SIG-M5 treated with dmso at 0.1 percent for 504 hours (cell line): ENCODE data around the gene MXD3.
A peak's percentile ranks its signal among the peaks of the same experiment; 100 is the strongest.

Experiments
- DNase-seq: peaks from one replicate; lab custom pipeline; 2025; ENCODE audit not compliant: unreplicated experiment; lab: John Stamatoyannopoulos, UW

MXD3 gene

DNA sequence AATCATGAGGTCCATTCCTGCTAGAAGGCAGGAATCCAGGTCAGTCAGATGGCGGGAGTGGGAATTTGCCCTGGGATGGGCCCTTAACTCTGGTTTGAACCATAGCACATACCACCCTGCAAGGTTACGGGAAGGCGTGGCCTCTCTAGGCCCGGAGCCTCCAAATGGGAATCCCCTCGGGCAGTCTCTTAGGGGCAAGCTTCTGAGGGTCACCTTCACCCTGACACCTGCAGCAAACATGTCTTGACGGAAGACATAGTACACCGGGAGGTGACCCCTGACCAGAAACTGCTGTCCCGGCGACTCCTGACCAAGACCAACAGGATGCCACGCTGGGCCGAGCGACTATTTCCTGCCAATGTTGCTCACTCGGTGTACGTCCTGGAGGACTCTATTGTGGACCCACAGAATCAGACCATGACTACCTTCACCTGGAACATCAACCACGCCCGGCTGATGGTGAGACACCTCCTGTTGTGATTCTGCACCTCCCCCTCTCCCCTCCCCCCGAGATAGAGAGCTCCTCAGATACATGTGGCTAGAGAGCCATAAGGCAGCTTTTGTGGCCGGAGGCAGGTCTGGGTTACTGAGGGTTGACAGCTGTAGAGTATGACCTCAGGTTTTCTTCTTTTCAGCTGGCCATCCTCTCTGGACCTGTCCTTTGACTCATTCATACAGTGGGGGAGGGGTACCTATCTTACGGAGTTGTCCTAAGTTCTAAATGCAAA lies 7.1 kb downstream of the MXD3 start:
- DNase-seq = no peak

DNA sequence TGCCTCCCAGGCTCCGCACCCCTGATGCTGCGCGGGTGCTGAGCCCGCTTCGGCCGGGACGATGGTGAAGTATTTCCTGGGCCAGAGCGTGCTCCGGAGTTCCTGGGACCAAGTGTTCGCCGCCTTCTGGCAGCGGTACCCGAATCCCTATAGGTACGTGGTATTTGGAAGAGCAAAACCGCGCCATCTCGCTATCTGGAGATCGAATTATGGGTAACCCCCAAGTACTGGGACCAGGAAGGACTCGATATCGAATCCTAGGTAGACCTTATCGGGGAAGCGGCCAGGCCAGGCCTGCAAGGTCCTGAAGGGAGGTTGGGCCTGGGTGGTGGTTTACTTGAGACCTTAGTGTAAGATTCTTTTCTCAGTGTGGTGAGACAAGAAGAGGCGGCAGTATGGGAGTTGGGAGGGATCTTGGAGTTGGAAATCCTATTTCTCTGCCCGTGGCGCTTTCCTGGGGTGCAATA lies 7.7 kb downstream of the MXD3 start:
- no peak for DNase-seq

DNA sequence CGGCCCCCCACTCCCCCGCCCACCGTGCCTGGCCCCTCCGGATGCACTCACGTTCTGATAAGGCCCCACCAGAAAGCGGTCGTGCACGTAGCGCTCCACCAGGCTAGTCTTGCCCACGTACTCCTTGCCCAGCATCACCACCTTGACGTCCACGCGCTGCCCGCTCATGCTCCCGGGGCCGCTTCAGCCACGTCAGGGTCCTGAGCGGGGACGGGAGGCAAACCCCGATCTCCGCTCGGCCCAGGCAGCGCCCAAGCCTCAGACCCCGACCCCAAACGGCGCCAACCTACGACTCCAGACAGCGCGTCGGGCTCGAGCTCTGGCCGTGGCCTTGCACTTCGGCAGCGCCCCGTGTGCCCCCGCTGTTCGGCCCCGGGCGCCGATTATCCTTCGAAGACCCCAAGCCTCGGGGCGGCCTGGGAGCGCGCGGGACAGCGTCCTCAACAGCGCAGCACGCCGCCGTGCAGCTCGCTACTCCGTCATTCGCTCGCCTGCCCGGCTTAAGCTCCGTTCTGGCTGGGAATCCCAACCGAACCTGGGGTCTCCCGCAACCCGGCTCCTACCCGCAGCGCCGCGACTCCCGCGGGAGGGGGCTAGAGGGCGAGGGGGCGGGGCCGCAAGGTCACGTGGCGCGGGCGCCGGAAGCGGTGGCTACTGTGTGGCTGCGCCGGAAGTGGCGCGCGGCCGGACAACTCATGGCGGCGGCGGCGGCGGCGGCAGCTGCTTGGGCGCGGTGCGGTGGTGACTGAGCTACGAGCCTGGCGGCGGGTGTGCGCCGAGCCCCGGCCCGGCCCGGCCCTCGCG lies 8.4 kb downstream of the MXD3 start, which contains the start of the genes PRELID1 and RAB24:
Gene PRELID1 (plus strand): TSS at position 679 of the 804 bp plus-strand sequence. CDS start 187 bp downstream, outside the sequence.
Gene RAB24 (minus strand): TSS at position 599 of the 804 bp plus-strand sequence. CDS start 431 bp downstream, at position 168.
- peak; percentile 78 for DNase-seq

DNA sequence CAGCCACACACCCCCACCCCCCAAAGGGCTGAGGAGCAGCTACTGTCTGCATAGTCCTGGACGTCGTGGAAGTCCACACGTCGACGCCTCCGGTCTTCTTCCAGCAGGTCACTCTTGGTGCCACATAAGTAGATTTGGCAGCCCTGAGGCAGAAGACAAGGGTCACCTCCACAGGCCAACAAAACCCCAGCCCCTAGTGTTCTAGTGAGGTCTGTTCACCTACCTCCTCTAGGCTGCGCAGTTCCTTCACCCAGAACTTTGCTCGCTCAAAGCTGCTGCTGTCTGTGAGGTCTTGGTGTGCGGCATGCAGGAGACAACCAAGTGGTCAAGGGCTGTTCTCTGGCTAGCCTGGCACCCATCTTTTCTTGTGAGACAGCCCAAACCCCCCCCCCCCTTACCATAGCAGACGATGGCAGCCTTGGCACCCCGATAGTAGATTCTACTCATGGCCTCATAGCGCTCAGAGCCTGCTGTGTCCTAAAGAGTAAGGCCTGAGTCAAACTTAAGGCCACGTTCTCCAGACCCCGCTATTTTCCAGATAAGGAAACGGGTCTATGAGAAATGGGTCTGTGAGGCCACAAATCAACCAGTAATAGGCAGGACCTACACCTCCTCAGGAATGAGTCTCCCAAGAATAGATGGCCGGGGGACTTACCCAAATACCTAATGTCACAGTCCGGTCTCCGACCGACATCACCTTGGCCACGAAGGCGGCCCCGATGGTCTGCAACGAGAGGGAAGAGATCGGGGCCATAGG lies 9.2 kb downstream of the MXD3 start:
- DNase-seq = peak; percentile 47

DNA sequence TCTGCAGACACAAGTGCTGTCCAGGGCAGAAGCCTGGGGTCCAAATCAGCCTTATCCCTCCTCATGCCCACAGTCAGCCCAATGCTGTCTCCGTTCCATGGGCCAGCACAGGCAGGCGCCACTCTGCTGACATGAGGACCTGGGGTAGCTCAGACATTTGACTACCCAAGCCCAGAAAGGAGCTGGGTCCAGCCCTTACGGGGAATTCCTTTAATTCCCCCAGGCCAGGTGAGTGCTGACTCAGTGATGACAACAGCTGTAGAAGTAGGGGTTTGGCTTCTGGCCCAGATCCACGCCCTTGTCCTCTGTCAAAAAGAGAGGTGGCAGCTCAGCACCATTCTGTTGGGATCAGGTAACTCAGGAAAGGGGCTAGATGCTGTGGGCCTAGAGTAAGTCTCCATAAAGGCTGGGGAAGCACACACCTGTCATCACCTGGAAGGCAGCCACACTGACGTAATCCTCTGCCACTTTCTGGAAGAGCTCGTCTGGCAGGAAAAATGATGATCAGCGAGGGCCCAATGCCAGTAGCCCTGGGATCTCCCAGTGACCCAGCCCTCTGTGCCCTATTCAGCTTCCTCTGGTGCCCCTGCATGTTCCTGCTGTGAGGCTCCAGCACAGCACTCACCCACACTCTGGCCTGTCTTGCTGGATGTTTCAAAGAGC lies 10.1 kb downstream of the MXD3 start:
- peak; percentile 72 for DNase-seq

DNA sequence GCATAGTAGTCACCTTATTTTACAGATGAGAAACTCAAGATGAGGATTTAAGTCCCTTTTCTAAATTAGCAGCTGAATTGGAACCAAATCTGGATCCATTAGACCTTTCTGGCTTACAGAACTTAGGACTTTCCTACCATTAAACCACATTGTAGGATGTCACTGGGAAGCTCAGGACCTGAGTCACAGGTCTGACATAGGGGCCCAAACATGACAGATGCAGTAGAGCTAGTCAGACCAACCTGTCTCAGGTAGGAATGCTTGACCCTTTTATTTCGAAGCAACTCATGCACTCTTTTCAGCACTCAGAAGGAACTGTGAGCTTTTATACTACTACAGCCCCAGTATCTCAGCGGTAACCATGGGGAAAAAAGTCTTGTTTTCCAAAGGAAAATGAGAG lies 10.7 kb downstream of the MXD3 start:
- no peak for DNase-seq

DNA sequence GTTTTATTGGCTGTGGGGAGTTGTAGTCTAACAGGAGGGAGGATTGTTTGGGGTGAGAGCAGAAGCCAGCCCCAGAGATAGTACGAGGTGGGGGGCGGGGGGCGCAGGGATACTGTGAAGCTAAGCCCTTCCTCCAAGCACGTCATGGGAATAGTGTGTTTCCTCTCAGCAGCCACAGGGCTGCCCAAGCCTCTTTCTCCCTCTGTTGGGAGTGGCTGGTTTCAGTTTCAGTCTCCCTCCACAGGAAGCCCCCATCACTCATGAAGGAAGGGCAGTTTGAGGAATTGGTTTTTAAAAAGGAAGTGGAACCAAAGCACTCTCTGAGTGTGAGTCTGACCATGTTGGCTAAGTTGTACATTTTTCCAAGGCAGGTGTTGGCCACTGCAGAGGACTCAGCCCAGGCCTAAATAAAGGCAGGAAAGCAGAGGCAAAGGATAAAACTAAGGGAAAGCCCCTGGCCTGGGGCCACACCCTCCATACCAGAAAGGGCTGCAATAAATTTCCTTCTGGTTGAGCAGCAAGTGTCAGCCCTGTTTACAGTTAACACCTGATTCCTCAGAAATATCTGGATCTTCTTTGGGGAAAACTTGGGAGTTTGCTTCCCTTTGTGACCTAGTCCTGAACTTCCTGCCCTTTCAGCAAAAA lies 11.3 kb downstream of the MXD3 start:
- peak; percentile 96 for DNase-seq

DNA sequence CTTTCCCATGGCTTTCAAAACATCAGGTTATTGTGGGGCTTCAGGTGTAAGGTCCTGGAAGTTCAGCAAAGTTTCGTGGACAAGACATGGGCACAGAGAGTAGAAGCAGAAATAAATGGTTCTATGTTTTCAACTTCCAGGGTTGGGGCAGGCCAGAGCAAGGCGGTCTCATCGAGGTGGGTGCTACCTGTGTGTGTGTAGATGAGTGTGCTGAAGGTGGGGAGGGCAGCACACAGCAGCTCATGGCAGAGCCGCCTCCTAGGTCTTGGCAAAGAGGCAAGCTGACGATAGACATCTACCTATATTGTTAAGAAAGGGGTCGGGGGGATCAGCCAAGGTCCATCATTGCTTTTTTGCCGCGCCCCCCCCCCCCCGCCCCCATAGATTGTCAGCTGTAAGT lies 12.0 kb downstream of the MXD3 start:
- no peak for DNase-seq

DNA sequence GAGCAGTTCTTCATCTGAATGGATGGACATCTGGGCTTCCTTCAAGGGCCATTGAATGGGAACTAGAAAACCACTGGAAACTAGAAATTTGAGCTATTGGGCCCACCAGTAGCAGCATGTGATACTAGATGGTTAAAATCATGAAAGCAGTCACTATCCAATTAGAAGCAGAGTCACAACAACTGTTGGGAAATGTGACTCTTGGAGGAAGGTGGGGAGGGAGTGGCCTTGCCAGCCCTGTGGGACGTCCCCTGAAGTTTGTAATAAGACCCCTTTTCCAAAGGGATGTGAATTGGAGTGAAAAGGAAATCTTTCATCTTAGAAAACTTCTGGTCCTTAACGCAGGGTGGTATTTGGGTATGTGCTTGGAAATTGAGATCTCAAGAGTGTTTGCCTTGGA lies 13.8 kb downstream of the MXD3 start:
- DNase-seq = no peak

DNA sequence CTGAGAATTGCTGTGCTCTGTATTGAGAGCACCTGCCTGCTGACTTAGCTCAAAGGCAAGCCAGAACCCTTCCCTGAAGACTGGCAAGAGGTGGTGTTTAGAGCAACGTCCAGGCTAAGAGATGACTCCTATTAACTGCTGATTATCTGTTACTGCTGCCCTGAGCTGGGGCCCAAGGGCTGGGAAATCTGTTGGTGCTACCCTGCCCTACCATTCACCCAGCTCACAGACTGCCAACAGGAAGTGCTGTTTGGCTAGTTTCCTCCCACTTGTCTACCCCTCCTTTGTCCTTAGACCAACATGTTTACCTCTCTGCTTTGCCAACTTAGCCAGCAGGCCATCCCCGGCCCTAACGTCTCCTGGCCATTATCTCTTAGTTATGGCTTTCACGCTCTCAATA lies 15.1 kb downstream of the MXD3 start:
- DNase-seq = no peak

DNA sequence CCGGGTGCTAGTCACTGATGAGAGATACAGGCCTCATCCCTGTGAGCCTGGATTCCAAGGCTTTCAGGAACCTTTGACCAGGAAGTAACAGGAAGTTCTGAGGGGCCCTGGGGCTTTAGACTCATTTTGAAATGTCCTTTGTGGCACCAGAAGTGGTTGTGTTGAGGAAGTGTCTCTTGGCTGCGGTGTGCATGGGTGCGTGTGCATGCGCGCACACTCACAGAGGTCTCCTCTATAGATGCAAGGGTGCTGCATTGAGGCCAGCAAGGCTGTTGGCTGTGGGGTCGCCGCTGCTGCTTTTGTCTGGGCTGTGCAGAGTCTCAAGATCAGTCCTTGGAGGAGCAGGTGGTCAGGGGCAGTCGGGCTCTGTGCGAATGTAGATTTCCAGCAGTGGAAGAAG lies 15.8 kb downstream of the MXD3 start:
- DNase-seq = no peak

DNA sequence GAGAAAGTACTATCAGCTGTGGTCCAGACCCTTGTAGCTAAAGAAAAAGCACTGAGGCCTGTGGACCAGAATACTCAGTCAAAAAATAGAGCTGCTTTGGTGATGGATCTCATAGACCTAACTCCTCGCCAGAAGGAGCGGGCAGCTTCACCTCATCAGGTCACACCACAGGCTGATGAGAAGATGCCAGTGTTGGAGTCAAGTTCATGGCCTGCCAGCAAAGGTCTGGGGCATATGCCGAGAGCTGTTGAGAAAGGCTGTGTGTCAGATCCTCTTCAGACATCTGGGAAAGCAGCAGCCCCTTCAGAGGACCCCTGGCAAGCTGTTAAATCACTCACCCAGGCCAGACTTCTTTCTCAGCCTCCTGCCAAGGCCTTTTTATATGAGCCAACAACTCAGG lies 17.1 kb downstream of the MXD3 start:
- no peak for DNase-seq

DNA sequence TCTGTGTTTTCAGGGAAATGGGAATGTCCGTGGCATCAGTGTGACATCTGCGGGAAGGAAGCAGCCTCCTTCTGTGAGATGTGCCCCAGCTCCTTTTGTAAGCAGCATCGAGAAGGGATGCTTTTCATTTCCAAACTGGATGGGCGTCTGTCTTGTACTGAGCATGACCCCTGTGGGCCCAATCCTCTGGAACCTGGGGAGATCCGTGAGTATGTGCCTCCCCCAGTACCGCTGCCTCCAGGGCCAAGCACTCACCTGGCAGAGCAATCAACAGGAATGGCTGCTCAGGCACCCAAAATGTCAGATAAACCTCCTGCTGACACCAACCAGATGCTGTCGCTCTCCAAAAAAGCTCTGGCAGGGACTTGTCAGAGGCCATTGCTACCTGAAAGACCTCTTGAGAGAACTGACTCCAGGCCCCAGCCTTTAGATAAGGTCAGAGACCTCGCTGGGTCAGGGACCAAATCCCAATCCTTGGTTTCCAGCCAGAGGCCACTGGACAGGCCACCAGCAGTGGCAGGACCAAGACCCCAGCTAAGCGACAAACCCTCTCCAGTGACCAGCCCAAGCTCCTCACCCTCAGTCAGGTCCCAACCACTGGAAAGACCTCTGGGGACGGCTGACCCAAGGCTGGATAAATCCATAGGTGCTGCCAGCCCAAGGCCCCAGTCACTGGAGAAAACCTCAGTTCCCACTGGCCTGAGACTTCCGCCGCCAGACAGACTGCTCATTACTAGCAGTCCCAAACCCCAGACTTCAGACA lies 17.7 kb downstream of the MXD3 start:
- DNase-seq = no peak

DNA sequence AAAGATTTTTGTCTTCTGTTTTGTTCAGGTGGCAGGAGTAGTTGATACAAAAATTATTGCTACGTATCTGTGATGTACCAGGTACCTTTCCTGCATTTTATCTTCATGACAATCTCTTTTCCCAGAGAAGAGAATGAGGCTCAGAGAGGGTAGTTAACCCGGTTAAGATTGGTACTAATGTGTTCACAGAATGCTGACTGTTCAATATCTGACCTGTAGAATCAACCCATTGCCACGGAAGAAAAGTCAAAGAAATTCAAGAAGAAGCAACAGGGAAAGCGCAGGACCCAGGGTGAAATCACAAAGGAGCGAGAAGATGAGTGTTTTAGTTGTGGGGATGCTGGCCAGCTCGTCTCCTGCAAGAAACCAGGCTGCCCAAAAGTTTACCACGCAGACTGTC lies 20.0 kb downstream of the MXD3 start:
- no peak for DNase-seq

DNA sequence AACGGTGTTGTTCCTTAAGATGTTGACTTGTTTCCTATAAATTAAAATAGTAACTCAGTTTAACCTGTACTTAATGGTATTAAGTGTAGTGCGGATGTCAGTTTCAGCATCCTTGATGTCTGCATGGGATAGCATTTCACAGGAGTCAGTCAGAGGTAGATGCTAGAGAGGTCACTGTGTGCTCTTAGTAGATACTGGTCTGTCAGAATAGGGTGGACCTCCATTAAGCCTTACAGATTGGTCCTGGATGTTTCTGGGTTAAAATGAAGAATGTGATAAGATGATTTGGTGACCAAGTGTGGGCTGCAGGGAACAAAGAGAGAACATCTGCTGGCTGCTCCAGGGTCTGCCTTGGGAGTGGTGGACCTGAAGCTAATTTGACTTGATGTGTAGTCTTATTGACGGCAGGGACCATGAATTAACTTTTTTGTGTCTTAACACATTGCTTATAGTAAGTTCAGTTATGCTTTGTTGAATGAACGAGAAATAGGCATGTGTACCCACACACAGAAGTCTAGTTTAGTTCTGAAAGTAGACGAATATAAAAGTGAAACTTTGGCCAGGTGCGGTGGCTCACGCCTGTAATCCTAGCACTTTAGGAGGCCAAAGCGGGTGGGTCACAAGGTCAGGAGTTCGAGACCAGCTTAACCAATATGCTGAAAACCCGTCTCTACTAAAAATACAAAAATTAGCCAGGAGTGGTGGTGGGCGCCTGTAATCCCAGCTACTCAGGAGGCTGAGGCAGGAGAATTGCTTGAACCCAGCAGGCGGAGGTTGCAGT lies 20.7 kb downstream of the MXD3 start:
- DNase-seq = no peak

DNA sequence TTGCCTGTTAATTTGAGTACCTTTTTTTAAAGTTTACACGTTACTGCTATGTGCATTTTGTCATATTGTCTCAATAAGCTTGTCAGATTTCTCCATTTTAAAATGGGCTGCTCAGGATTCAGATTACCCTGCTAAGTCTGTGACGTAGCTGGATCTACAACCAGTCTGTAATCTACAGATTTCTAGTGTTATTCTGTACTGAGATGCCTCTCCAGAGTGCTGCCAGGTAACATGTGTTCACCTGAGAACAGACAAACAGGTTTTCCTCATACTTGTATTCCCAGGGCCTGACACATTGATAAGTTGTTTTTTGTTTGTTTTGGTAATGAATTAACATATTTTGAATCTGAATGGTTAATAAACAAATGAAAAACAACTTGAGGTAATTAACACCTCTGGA lies 23.5 kb downstream of the MXD3 start:
- no peak for DNase-seq

DNA sequence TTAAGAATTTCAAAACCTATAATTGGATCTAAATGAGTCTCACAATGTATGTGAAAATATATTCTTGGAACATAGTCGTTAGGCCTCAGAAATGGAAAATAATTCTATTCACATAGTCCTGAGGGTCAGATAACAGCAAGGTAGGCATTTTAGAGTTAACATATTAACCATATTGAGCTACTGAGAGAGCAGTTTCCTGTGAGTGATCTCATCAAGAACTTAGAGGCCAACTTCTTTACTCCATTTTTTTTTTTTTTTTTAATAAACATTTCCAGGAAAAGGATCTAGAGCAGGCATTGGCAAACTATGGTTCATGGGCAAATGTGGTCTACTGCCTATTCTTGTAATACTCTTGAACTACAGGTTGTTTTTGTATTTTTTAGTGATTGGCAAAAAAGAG lies 34.8 kb downstream of the MXD3 start:
- DNase-seq = no peak

DNA sequence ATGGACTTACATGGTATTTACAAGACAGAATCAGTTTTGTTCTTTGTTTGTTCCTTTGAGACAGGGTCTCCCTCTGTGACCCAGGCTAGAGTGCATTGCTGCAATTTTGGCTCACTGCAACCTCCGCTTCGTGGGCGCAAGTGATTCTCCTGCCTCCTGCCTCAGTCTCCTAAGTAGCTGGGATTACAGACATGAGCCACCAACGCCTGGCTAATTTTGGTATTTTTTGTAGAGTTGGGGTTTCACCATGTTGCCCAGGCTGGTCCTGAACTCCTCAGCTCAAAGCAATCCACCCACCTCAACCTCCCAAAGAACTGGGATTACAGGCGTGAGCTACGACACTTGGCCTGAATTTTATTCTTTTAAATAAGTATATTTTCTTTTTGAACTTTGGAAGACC lies 35.8 kb downstream of the MXD3 start:
- no peak for DNase-seq

DNA sequence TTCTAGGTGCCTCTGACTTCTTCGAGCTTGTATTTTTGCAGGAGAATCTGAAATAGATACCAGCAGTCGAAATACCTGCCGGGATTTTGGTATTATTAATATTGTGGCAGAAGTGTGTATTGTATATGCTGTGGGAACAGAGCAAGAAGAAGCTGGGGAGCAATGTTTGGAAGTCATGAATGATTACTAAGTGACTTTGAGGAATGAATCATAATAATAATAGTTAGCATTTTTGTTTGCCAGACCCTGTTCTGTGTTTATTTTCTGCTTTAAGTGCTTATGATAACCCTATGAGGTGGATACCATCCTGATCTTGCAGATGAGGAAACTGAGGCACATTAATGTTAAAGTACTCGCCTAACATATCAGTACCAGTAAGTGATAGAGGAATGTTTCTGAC lies 40.6 kb downstream of the MXD3 start:
- DNase-seq = no peak
